Mesothelial cell of epicardium (in vitro differentiated cells): ENCODE results near the gene FTO. TPM values are rescaled to one million over a fixed set of nuclear protein-coding genes. Genes with fewer than 3 reads are reported as not detected.
A peak's percentile ranks its signal among the peaks of the same experiment; 100 is the strongest.

Source experiments
- DNase-seq, 2 experiments: peaks; one replicate each; pipeline ENCODE4 v3.0.0; 2021; ENCODE audit warnings: low spot score in 2 of 2; ENCODE audit not compliant: unreplicated experiment in 2 of 2
- H3K27ac Mint-ChIP-seq: 2 replicates; pipeline ENCODE4 v1.8.0; 2021; ENCODE audit warnings: mixed read lengths
- H3K27me3 Mint-ChIP-seq: 2 replicates; pipeline ENCODE4 v1.8.0; 2021; ENCODE audit warnings: low read depth, mixed read lengths
- H3K36me3 Mint-ChIP-seq: 2 replicates; pipeline ENCODE4 v1.8.0; 2021; ENCODE audit warnings: mixed read lengths
- H3K4me1 Mint-ChIP-seq: 2 replicates; pipeline ENCODE4 v1.8.0; 2021; ENCODE audit warnings: mixed read lengths
- H3K4me3 Mint-ChIP-seq: 2 replicates; pipeline ENCODE4 v1.8.0; 2021; ENCODE audit warnings: mild to moderate bottlenecking, moderate library complexity, mixed read lengths
- H3K9me3 Mint-ChIP-seq: 2 replicates; pipeline ENCODE4 v1.8.0; 2021; ENCODE audit warnings: mixed read lengths
- CTCF ChIP-seq: fragments of 200-600 bp; sonication (generic); IDR thresholded peaks from one replicate; pipeline ENCODE4 v1.5.0; 2021; ENCODE audit warnings: antibody characterized with exemption; ENCODE audit not compliant: unreplicated experiment
- total RNA-seq: library from RNA; stranded (reverse); gene quantifications from 3 replicates; pipeline ENCODE4 v1.2.1, GENCODE V29; 2021

FTO gene
- total RNA-seq, 1 donor from 2014 or later = 103 TPM

GRCh38 chr16:54048586-54049495 is 344.9 kb downstream of the FTO start:
- no peak for TF ChIP-seq CTCF
- no peak overlapping the region for H3K4me3 Mint-ChIP-seq
- DNase-seq = no peak
- H3K36me3 Mint-ChIP-seq = peaks cover 2% of the 10 kb centered on the region
- no peaks in the 10 kb centered on the region for H3K9me3 Mint-ChIP-seq
- peaks cover 3% of the 10 kb centered on the region for H3K27me3 Mint-ChIP-seq
- no peak overlapping the region for H3K27ac Mint-ChIP-seq
- peaks cover 38% of the 10 kb centered on the region for H3K4me1 Mint-ChIP-seq

- peaks cover 3% of the 10 kb centered on the region for H3K27me3 Mint-ChIP-seq
- peaks cover 38% of the 10 kb centered on the region for H3K4me1 Mint-ChIP-seq
- no peaks in the 10 kb centered on the region for H3K9me3 Mint-ChIP-seq
- H3K4me3 Mint-ChIP-seq = no peak overlapping the region
- no peak for DNase-seq
- TF ChIP-seq CTCF = no peak
- H3K27ac Mint-ChIP-seq = peak overlapping the region; percentile 59
- H3K36me3 Mint-ChIP-seq = peaks cover under 1% of the 10 kb centered on the region
Measured at GRCh38 chr16:54049591-54050458, 345.9 kb downstream of the FTO start.

GRCh38 chr16:54050459-54051210 is 346.7 kb downstream of the FTO start:
- Mint-ChIP-seq H3K27me3 (peaks cover 3% of the 10 kb centered on the region), H3K36me3 (no peaks in the 10 kb centered on the region), H3K4me3 (no peak overlapping the region), H3K9me3 (no peaks in the 10 kb centered on the region), H3K4me1 (peaks cover 38% of the 10 kb centered on the region), H3K27ac (peak overlapping the region; percentile 69)
- no peak for DNase-seq
- TF ChIP-seq CTCF = no peak

- Mint-ChIP-seq H3K27me3 (peaks cover 3% of the 10 kb centered on the region), H3K9me3 (no peaks in the 10 kb centered on the region), H3K4me1 (peaks cover 47% of the 10 kb centered on the region), H3K36me3 (no peaks in the 10 kb centered on the region), H3K4me3 (no peak overlapping the region), H3K27ac (no peak overlapping the region)
- no peak for DNase-seq
- no peak for TF ChIP-seq CTCF
Measured at GRCh38 chr16:54051821-54052220, 347.9 kb downstream of the FTO start.

- Mint-ChIP-seq H3K27me3 (peaks cover 3% of the 10 kb centered on the region), H3K27ac (no peak overlapping the region), H3K9me3 (no peaks in the 10 kb centered on the region), H3K4me1 (peaks cover 47% of the 10 kb centered on the region), H3K4me3 (no peak overlapping the region), H3K36me3 (no peaks in the 10 kb centered on the region)
- DNase-seq = no peak
- no peak for TF ChIP-seq CTCF
Measured at GRCh38 chr16:54052271-54052670, 348.3 kb downstream of the FTO start.
